Posterior vena cava (tissue), 2 donors: ENCODE measurements around the gene ROR1. TPM values are rescaled to one million over a fixed set of nuclear protein-coding genes. Genes with fewer than 3 reads are reported as not detected.

ENCODE experiments used
- DNase-seq: peaks from one replicate; pipeline ENCODE4 v3.0.0-alpha.2; 2020; ENCODE audit warnings: low spot score
- intact Hi-C, 2 donors: fragments of 100-400 bp; cut with DNase I; formaldehyde crosslinking; loops; one replicate each; pipeline versions ENCODE4 v1.14.1 to v1.14.2; 2022 to 2023
- total RNA-seq, 2 donors: library from RNA; stranded (reverse); fragmentation: NEBNext Ultra II Directional; extraction: Animal tissue kit (Norgen Biotek cat#: 25700); gene quantifications; one replicate each; pipeline ENCODE4 v1.2.1, GENCODE V29; 2021
- donor health status: DM: yes; HTN: yes; CAD: no.
- donor health status: DM: yes; HTN: yes; CAD: no.

ROR1 gene
- total RNA-seq, 2 donors from 2014 or later: 19.3 to 25.8 TPM

DNA sequence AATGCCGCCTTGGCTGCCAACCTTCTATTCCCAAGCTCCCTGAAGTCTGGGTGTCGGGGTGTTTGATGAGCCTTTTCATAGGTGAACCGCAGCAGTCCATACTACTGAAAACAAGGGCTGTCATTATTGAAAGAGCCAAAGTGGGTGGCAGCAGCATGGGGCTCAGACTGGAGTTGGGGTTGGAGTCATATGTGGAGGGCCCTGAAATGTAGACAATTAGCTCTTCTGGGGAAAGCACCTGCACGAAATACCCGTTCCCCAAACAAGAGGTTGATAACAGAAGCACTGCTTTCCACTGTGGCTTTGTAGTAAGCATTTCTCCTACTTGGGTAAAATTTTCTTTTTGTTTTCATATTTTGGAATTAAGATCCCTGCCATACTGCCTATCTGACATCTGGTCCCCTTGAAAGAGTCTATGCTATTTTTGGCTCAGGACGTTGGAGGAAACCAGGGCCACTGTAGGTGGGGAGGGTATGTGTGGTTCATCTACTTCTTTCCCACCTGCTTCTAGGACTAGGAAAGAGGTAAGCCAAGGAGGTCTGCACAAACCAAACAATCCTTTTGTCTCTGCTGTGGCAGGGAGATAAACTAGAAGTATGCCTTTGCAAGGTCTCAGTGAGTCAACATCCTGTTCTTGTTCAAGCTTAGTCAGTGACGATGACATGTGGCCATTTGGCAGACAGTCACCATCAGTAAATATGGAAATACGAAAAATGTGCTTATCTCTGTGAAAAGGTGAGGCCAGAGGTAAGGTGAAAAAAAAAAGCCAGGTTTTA is 232.6 kb downstream of the ROR1 start:
- intact Hi-C loops: no loop called here
- DNase-seq: no peak

DNA sequence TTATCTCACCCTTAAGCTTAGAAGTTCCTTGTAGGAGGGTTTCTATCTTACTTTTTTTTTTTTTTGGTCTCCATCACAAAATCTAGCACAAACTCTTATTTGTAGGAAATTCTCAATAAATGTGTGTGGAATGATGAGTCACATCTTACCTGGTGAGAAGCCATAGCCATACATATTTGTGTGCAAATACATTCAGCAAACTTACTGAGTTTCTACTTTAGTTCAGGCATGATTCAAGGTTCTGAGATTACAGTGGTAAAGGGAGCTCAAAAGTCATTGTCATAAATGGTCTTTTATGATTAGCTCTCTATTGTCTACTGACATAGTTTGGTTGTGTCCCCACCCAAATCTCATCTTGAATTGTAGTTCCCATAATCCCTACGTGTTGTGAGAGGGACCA is 236.5 kb downstream of the ROR1 start:
- intact Hi-C loops: no loop called here
- DNase-seq: no peak

DNA sequence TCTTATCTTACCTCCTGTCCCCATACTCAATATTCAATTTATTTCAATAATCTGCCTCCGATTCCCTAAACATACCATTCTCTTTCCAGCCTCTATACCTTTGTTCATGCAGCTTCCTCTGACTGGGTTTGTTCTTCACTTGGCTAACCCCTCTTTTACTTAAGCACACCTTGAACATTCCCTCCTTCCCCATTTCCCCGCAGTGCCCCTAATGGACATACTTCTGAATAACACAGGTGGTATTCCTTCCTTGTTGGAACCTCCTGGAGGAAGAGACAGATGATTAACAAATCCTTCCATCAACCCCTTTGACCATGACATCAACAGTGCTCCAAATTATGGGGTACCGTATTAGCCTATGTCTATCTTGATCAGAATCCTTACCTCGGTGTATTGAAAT is 239.6 kb downstream of the ROR1 start:
- intact Hi-C loops: no loop called here

DNA sequence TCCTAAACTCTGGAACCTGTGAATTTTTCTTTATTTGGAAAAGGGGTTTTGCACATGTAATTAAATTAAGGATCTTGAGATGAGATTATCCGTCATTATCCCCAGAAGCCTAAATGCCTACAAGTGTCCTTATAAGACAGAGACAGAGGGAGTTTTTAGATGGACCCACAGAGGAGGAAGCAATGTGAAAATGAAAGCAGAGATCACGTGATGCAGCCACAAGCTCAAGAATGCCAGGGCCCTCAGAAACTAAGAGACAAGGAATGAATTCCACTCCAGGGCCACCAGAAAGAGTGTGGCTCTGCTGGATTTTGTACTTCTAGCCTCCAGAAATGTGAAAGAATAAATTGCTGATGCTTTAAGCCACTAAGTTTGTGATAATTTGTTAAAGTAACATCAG is 246.0 kb downstream of the ROR1 start:
- no peak for DNase-seq
- intact Hi-C loops: no loop called here

More for the DNA sequence above, 239.6 kb downstream of the ROR1 start:
- DNase-seq: no peak

DNA sequence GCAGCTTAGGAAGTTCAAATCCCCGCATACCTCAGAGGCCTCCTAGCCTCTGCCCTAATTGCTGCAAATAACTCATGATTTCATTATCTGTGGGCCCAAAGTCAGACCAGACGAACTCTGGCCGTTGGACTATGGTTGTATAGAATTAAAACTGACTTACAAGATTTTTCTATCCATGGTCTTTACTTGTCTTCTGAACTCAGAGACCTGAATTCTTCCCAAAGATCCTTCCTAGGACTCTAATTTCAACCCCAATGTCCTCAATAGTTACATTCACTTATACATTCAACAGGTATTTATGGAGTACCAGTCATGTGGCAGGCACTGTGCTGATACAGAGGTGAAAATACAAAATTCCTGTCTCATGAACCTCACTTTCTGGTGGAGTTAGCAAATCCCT is 247.2 kb downstream of the ROR1 start:
- intact Hi-C loops: no loop called here
- DNase-seq: no peak

DNA sequence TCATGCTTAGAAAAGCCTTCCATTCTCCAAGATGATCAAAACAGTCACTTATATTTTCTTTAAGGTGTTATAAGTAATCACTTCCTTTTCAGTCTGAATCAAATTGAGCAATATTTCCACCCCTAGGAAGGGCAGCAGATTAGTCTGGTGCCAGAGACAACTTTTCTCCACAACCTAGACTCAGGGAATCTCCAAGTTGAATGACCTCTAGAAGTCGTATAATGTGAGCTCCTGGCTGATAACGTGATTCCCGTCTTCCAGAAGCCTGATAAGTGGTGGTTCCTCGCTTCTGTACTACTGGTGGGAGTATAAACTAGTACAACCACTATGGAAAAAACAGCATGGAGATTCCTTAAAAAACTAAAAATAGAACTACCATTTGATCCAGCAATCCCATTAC is 251.2 kb downstream of the ROR1 start:
- intact Hi-C loops: no loop called here
- DNase-seq: no peak

DNA sequence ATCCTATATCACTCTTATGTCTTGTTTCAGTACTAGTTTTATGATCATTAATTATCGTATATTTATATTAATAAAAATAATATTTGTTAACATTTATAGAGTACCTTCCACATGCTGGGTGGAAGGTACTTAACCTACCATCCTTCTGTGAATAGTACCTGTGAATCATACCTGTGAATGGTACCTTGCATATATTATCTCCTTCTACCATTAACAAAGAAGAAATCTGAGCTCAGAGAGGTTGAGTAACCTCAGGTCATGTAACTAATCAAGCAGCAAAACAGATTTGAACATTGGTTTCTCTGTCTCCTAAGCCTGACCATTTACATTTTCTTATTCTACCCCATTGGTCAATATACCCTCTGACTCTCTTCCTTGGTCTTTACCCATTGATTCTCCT is 255.2 kb downstream of the ROR1 start:
- DNase-seq: no peak
- intact Hi-C loops: no loop called here

DNA sequence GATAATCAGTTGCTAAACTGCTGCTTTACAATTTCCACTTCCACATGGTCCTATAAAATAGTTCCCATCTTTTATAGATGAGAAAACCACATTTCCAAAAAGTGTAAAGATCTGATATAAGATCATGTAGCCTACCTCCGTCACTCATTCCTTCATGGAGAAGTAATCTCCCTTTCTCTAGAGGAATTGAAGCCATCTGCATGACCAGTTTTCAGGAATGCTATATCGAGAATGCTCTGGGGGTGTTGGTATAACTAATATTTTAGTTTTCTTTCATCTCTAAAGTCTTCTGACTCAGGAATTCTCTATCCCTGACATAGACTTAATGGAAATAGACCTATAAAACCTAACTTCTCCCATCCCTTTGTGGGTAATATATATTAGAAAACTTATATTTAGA is 256.6 kb downstream of the ROR1 start:
- intact Hi-C loops: no loop called here
- no peak for DNase-seq

DNA sequence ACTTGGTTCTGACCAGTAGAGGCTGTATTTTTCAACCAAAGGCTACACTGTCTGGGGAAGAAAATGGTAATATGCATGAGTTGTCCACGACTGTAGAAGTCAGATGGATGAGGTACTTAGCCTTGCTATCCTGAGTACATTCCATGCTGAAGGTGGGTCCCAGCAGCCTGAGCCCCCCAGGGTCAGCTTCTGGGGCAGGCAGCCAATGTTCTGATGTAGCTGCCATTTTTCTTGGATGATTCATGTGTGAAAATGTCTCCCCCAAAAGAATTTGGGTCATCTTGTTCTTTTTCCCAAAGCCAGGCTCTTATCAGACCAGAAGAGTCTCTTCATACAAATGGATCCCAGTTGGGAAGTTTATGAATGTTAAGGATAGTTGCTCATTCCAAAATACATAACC is 257.4 kb downstream of the ROR1 start:
- intact Hi-C loops: no loop called here

DNA sequence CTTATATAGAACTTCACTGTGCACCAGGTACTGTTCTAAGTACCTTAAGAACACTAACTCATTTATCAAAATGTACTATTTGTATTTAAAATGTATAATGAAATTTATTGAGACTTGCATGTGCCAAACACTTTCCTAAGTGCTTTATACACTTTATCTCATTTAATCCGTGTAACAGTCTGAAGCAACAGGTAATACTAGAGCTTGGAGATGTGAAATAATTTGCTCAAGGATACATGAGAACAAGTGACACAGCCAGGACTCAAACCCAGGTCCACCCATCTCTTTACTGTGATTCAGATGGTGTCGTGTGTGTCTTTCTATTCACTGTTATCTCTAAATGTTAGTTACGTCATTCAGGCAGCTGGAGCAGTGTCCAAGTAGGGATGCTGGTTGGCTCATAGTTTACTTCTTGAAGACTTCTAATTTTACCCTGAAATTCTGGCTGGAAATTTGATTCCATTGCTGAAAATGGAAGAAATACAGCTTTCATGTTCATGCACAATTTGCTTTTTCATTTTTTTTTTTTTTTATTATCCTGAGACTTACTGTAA is 259.9 kb downstream of the ROR1 start:
- intact Hi-C loops: no loop called here
- DNase-seq: no peak

More for the DNA sequence above, 257.4 kb downstream of the ROR1 start:
- no peak for DNase-seq

DNA sequence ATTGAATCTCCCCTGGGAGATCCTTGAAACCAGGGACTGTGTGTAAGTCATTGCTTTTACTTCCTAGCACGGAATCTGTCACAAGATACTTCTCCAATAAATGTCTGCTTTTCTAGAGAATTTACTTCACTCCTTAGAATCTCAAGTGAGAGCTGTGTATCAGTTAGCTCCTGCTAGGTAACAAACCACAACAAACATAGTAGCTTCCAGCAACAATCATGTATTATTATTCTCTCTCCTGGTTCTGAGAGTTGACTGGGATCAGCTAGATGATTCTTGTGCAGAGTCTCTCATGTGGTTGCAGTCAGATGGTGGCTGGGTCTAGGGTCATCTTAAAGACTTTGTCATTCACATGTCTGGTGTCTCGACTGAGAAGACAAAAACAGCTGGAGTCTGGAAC is 262.7 kb downstream of the ROR1 start:
- intact Hi-C loops: no loop called here
- no peak for DNase-seq

DNA sequence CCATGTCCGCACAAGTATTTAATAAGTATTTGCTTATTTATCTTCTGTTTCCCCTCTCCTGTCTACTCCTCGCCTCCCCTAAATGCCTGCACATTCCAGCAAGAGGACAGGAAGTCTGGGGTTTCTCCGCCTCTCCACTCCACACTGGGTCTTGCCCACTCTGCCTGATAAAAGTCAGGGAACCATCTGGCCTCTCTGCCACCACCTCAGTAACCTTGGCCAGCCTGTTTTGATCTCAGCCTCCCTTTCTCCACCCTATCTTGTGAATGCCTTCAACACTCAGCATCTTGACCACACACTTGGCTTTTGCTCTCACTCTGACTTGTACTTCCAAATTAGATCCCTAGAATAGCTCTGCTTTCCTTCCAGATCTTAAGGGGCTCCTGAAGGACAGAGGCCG is 264.3 kb downstream of the ROR1 start:
- intact Hi-C loops: no loop called here
- no peak for DNase-seq

DNA sequence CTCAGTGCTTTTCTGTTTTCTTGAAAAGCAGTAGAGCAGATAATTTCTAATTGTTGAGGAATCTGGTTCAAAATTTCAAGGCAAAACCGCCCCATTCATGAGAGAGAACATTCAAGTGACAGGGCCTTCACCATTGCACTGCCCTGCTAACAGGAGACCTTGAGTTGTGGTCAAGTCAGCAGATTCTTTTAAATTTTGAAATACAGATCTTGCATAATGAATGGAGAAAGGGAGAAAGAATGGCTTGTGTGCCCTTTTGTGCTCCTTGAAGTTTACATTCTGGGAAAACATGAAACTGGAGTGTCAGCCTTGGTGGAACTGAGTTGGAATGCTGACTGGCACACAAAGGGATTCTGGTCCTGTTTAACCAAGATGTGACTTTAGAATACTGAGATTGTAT is 265.1 kb downstream of the ROR1 start:
- no peak for DNase-seq
- intact Hi-C loops: no loop called here

DNA sequence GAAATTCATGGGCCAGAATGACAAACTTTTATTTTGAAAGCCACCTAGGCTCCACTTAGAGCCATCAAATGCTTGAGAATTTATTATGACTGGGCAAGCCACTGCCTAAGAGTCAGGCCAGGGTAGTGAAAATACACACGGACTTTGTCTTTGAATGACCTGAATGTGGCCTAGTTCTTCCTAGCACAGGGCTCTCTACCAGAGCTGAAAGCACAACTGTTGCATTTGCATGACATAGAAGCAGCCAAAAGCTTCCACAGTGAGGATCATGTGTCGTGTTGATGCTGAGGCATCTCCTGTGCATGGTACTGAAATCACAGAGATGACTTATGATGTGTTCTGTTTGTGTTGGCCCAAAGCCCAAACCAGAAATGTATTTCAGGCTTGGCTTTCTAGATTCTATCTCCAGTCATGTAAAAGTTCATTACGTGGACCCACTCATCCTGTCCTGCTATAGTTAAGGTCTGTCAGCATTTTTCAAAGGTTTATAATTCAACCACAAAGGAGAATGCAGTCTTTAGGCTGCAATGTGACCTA is 265.6 kb downstream of the ROR1 start:
- intact Hi-C loops: no loop called here
- DNase-seq: no peak

DNA sequence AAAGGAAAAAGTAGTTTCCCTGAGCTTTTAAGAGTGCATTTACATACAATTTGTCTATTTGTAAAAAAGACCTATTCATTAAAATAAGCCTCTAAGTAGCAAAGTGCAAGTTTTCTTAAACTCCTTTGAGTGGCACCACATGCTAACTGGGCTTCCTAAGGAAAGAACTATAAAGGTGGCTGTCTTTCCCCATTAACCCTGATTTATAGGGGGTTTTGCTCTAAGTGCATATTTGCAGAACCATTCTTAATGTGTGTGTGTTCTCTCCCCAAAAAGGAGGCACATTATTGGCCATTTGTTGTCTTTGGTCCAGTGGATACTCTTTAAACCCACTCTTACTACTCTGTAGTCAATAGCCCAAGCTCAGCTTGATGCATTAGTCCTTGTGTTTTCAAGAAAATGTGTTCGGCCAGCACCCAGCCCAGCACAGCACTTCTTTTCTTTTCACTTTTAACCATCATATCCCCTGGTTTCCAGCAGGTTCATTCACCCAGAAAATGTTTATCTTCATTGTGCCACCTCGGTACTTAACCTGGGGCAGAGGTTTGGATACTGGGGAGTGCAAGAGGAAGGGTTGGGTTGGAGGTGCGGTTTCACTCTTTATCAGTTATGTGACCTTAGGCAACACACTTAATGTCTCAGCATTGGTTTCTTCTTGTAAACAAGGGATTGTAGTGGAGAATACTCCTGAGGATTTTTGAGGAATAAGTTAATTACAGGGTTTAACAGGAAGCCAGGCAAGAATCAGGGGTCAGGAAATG is 267.7 kb downstream of the ROR1 start:
- no peak for DNase-seq

DNA sequence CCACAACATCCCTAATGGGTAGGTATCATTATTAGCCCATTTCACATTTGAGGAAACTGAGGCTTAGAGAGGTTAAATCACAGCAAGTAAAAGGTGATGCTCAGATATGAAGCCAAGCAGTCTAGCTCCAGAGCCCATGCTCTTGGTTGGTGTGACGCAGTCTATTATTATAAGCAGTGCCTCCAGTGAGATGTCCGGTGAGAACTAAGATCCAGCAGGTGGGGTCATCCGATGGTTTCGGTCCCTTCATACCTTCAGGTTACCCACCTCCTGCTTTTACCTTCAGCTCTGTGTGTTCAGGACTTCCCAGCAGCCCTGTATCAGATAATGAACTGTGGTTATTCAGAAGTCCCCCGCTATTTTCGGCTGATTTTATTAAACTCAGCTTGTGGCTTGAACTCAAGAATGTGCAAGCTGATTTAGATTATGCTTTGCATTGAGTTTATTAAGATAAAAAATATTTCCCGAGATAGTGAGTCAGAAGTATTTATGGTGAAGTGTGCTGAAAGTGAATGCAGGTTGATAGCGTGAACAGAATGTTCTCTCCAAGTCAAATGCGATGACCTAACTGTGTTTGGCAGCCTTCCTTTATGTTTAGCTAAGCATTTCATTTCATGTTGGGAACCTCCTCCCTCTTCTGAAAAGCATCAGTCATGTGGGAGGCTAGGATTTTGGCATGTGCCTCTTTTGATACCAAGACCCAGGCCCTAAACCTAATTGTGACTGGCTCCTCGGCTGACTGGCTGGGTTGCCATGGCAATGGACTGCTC is 268.7 kb downstream of the ROR1 start:
- DNase-seq: no peak
- intact Hi-C loops: no loop called here

More for the DNA sequence above, 267.7 kb downstream of the ROR1 start:
- intact Hi-C loops: no loop called here

DNA sequence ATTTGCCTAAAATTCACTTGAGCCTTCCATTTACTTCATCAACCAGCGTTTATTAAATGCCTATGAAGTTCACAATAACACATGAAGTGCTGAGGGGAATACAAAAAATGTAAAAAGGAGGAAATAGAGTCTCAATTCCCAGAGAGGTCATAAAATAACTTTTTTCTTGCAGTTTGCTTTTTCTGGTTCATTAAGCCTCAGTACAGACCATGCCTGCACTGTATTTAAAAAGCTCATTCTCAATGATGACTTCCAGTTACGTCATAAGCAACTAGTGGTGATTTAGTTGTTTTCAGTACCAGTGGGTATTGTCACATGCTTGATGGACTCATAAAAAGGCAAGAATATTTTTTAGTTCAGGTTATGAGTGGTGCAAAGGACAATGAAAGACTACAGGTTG is 269.5 kb downstream of the ROR1 start:
- DNase-seq: no peak
- intact Hi-C loops: no loop called here

DNA sequence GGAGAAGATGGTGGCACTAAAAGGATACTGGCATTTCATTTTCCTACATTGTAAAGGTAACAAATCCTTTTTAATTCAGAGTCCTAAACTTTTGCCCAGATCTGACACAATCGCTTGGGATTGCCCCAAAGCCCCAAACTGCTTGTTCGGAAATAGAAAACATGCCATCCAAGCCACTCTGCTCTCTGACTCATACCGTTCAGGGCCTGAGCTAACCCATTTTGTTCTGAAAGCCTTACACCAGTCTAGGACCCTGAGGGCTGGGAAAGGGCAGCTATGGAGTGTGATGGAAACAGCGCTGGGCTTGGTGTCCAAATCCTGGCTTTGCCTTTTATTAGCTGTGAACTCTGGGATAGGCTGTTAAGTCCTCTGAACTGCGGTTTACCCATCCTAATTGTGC is 270.2 kb downstream of the ROR1 start:
- DNase-seq: no peak
- intact Hi-C loops: no loop called here

DNA sequence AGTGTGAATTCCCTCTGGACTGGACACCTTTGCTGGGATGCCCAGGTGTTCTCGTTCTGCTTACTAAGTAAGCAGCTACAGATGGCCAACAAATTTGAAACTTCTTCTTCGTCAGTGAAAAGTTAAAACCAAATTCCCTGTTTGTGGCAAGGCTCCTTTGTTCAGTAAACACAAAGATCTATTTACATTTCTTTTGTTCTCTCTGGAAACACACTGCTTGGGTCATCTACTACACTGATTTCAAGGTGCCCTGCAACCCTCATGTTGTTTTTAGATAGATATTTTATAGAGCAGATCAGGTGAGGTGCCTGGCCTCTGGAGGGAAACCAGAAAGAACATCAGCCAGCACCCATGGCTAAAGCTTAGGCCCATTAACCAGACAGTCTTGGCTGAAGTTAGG is 272.4 kb downstream of the ROR1 start:
- intact Hi-C loops: no loop called here
- no peak for DNase-seq

DNA sequence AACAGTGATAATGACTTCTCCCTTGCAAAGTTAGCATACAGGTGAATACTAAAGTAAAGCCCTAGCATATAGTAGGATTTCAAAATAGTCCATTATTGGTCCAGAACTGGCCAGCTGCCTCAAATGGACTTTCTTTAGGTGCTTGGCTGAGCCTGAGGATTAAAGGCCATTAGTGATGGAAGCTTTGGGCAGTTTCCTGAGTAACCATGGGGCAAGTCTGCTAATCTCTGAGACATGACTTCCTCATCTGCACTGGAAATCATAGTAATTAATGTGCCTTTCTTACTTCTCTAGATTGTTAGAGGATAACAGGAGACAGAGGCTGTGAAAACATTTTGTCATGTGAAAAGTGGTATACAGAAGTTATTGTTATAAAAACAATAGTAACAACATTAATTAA is 273.1 kb downstream of the ROR1 start:
- intact Hi-C loops: no loop called here
- no peak for DNase-seq
